ENCODE measurements around the gene IFITM2.

DNA sequence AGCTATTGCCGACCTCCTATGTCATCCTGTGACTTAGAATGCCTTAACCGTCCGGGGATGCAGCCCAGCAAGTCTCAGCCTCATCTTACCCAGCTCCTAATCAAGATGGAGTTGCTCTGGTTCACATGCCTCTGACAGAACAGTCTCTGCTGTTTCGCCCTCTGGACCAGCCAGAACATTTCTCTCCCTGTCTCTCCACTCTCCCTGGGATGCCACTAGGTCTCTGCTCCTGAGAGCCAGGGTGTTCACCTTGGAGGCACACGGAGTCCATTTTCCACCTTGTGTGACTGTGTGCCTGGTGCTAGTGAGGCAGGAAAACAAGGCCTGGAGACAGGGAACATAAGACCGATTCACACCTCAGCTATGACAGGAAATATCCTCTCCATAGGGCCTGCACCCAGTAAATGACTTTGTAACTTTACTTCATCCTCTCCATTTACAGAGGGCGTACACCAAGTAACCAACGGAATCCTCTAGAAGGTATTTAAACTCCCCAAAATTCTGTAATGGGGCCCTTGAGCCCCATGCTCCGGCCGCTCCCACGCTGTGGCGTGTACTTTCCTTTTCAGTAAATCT lies 44.9 kb downstream of the IFITM2 start:
- TF ChIP-seq CEBPB (IDR thresholded peaks at IDR 0.05) (no peak), EGR1 (IDR thresholded peaks at IDR 0.05) (no peak), YY1 (IDR thresholded peaks at IDR 0.05; ENCODE audit: low read depth) (no peak), TAF1 (IDR thresholded peaks at IDR 0.05; ENCODE audit: low read depth) (no peak), RAD21 (IDR thresholded peaks at IDR 0.05; ENCODE audit: low read depth) (no peak), EP300 (IDR thresholded peaks at IDR 0.05; ENCODE audit: borderline replicate concordance) (no peak)
- TF ChIP-seq, protein P1, sequence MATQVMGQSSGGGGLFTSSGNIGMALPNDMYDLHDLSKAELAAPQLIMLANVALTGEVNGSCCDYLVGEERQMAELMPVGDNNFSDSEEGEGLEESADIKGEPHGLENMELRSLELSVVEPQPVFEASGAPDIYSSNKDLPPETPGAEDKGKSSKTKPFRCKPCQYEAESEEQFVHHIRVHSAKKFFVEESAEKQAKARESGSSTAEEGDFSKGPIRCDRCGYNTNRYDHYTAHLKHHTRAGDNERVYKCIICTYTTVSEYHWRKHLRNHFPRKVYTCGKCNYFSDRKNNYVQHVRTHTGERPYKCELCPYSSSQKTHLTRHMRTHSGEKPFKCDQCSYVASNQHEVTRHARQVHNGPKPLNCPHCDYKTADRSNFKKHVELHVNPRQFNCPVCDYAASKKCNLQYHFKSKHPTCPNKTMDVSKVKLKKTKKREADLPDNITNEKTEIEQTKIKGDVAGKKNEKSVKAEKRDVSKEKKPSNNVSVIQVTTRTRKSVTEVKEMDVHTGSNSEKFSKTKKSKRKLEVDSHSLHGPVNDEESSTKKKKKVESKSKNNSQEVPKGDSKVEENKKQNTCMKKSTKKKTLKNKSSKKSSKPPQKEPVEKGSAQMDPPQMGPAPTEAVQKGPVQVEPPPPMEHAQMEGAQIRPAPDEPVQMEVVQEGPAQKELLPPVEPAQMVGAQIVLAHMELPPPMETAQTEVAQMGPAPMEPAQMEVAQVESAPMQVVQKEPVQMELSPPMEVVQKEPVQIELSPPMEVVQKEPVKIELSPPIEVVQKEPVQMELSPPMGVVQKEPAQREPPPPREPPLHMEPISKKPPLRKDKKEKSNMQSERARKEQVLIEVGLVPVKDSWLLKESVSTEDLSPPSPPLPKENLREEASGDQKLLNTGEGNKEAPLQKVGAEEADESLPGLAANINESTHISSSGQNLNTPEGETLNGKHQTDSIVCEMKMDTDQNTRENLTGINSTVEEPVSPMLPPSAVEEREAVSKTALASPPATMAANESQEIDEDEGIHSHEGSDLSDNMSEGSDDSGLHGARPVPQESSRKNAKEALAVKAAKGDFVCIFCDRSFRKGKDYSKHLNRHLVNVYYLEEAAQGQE (IDR thresholded peaks at IDR 0.05; ENCODE audit: low read depth): no peak
